Natural killer cell (primary cell): ENCODE data around the gene BDKRB2. TPM values are rescaled to one million over a fixed set of nuclear protein-coding genes. Genes with fewer than 3 reads are reported as not detected.

Experiments
- ATAC-seq, 3 donors: fragments of 150-1000 bp in 2 of 3; fragments of 200-7000 bp in 1 of 3; cut with Tn5 transposase; 1 replicate in 1 of 3; 2 replicates in 2 of 3; pipeline ENCODE4 v1.10.0; 2021; ENCODE audit warnings: mild to moderate bottlenecking in 2 of 3, moderate library complexity in 2 of 3
- DNase-seq, 2 donors: peaks; one replicate each; pipeline versions ENCODE4 v3.0.0 to v3.0.0-alpha.2; 2013 to 2021; ENCODE audit warnings: mixed read lengths in 1 of 2
- H3K27ac ChIP-seq: one replicate; pipeline ENCODE4 v1.5.1; 2013; ENCODE audit warnings: mild to moderate bottlenecking, low read length
- H3K27me3 ChIP-seq: one replicate; pipeline ENCODE4 v1.6.1; 2013; ENCODE audit warnings: low read length; ENCODE audit not compliant: control insufficient read depth, insufficient read depth
- H3K36me3 ChIP-seq: one replicate; pipeline ENCODE4 v1.6.1; 2013; ENCODE audit warnings: low read length; ENCODE audit not compliant: control insufficient read depth, insufficient read depth
- H3K4me1 ChIP-seq: one replicate; pipeline ENCODE4 v1.6.1; 2013; ENCODE audit warnings: low read length; ENCODE audit not compliant: control insufficient read depth, insufficient read depth
- H3K4me3 ChIP-seq: one replicate; pipeline ENCODE4 v1.5.1; 2013; ENCODE audit warnings: low read length
- H3K9me3 ChIP-seq: one replicate; pipeline ENCODE4 v1.6.1; 2013; ENCODE audit warnings: low read length; ENCODE audit not compliant: control insufficient read depth, insufficient read depth
- H3K27ac Mint-ChIP-seq, 2 donors: one replicate each; pipeline ENCODE4 v1.8.0; 2022; ENCODE audit warnings: mild to moderate bottlenecking in 2 of 2, mixed read lengths in 2 of 2, moderate library complexity in 1 of 2
- H3K27me3 Mint-ChIP-seq, 2 donors: one replicate each; pipeline ENCODE4 v1.8.0; 2022; ENCODE audit warnings: low read depth in 2 of 2, mixed read lengths in 2 of 2
- H3K36me3 Mint-ChIP-seq: one replicate; pipeline ENCODE4 v1.8.0; 2022; ENCODE audit warnings: mixed read lengths
- H3K4me1 Mint-ChIP-seq, 2 donors: one replicate each; pipeline ENCODE4 v1.8.0; 2022; ENCODE audit warnings: mixed read lengths in 2 of 2
- H3K4me3 Mint-ChIP-seq: one replicate; pipeline ENCODE4 v1.8.0; 2022; ENCODE audit warnings: mild to moderate bottlenecking, moderate library complexity, mixed read lengths
- H3K9me3 Mint-ChIP-seq, 2 donors: one replicate each; pipeline ENCODE4 v1.8.0; 2022; ENCODE audit warnings: mixed read lengths in 2 of 2
- WGBS: methylation state at CpG from one replicate; pipeline ENCODE4 v1.1.7; 2013; ENCODE audit warnings: missing lambda C conversion rate; ENCODE audit not compliant: insufficient coverage; 5-methylcytosine and 5-hydroxymethylcytosine counted together
- intact Hi-C: fragments of 100-400 bp; cut with micrococcal nuclease; formaldehyde crosslinking; loops from one replicate; pipeline ENCODE4 v1.14.2; 2022
- total RNA-seq, 4 donors: library from RNA; stranded (reverse); fragments of 120-200 nt in 1 of 4; gene quantifications; one replicate each; pipeline versions ENCODE4 v1.2.3 to v1.2.4, GENCODE V29; 2013 to 2022
- TF ChIP-seq, protein P1 (sequence below): fragments of 200-600 bp; IDR thresholded peaks from one replicate; pipeline ENCODE4 v1.8.0; 2022; ENCODE audit warnings: antibody characterized with exemption

Gene BDKRB2
- total RNA-seq, 3 donors from 2014 or later (not counting 1 experiment from before 2014, with no cell fraction given), result not detected

DNA sequence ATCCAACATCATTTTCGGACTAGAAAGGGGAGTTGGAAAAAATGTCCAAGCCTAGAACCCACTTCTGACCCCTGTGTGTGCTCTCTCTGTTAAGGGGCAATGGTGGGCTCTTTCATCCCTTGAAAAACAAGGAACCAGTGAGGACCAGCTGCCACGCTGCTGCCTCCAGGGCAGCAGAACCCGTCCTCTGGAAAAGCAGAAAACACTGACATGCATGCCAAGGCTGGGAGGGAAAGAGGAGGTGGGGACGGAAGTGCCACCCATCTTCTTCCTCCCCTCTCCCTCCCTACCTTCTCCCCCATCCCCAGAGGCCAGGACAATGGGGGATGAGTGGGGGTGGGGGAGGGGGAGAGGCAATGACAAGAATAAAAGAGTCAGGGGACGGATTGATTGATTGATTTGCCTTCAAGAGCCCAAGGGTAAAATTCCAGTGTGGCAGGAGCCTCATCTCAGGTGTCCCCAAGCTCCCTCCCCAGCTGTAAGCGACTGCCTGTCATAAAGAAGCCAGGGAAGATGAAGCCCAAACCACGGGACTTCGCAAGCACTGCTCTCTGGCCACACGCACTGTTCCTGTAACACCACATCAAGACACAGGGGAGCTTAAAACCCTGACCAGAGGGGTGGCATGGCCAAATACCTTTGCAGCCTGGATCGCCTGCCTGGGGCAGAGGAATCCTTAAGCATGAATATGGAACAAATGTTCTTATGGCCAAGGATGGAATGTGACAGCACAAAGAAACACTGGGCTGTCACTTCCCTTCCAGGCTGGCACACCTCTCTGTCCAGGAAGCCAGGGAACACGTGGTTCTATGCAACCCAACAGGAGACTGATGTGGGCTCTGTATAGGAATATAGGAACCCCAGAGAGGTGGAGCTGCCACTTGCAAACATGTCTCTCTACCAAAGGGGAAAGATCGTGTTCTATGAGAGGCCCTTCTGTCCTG is 38.9 kb upstream of the BDKRB2 start:
- no peaks in the 10 kb centered on the region for H3K4me1 Mint-ChIP-seq
- no peaks in the 10 kb centered on the region for H3K9me3 Mint-ChIP-seq
- H3K36me3 Mint-ChIP-seq, result no peaks in the 10 kb centered on the region
- intact Hi-C loops, result no loop called here
- no peak overlapping the region for H3K4me3 ChIP-seq
- H3K4me1 ChIP-seq, result no peaks in the 10 kb centered on the region
- peaks cover 0 to 7% of the 10 kb centered on the region in 2 donors for H3K27me3 Mint-ChIP-seq
- WGBS, result 67% methylated on average over 11 of the region's 12 CpGs
- TF ChIP-seq, protein P1, sequence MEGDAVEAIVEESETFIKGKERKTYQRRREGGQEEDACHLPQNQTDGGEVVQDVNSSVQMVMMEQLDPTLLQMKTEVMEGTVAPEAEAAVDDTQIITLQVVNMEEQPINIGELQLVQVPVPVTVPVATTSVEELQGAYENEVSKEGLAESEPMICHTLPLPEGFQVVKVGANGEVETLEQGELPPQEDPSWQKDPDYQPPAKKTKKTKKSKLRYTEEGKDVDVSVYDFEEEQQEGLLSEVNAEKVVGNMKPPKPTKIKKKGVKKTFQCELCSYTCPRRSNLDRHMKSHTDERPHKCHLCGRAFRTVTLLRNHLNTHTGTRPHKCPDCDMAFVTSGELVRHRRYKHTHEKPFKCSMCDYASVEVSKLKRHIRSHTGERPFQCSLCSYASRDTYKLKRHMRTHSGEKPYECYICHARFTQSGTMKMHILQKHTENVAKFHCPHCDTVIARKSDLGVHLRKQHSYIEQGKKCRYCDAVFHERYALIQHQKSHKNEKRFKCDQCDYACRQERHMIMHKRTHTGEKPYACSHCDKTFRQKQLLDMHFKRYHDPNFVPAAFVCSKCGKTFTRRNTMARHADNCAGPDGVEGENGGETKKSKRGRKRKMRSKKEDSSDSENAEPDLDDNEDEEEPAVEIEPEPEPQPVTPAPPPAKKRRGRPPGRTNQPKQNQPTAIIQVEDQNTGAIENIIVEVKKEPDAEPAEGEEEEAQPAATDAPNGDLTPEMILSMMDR, result no peak
- no peak for DNase-seq
- no peak overlapping the region for H3K4me3 Mint-ChIP-seq
- no peaks in the 10 kb centered on the region for H3K9me3 ChIP-seq
- no peak for ATAC-seq
- no peaks in the 10 kb centered on the region for H3K27me3 ChIP-seq
- no peaks in the 10 kb centered on the region for H3K36me3 ChIP-seq
- no peak overlapping the region for H3K27ac Mint-ChIP-seq
- no peak overlapping the region for H3K27ac ChIP-seq

DNA sequence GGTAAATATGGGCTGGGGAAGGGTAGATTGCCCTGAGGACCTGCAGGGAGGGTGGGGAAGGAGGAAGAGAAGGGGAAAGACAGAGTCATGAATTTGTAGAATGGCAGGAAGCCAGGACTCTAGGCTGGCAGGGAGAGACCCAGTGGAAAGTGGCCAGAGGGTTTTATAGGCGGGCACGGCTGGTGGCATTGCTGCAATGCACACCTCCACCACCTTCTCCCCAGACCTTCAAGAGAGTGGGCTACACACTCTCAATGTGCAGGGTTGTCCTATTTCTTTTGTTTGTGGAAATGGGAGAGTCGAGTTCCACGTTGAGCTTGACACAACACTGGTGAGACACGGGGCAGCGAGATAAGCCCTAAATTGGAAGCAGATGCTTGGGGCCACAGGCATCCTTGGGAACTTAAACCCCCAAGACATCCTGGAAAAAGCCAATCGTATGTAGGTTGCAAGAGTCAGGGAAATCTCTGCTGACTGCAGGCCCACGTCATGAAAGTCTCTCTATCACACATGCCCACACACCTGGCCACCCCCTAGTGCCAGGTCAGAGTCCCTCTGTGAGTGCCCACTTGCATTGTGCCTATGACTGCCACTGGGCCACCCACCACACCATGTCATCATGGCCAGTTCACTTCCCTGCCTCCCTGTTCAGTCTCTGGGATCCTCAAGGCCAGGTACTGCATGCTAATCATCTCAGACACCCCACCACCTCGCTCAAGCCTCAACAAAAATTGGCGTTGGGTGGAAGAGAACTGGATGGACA is 38.0 kb upstream of the BDKRB2 start:
- Histone ChIP-seq H3K9me3 (no peaks in the 10 kb centered on the region), H3K27me3 (no peaks in the 10 kb centered on the region), H3K27ac (no peak overlapping the region), H3K4me1 (no peaks in the 10 kb centered on the region), H3K4me3 (no peak overlapping the region), H3K36me3 (no peaks in the 10 kb centered on the region)
- Mint-ChIP-seq H3K36me3 (no peaks in the 10 kb centered on the region), H3K27me3 (peaks cover 0 to 7% of the 10 kb centered on the region in 2 donors), H3K4me1 (no peaks in the 10 kb centered on the region), H3K9me3 (no peaks in the 10 kb centered on the region), H3K27ac (no peak overlapping the region), H3K4me3 (no peak overlapping the region)
- DNase-seq, result no peak
- no peak for ATAC-seq
- 81% methylated on average over 8 of the region's 10 CpGs for whole genome bisulfite sequencing
- TF ChIP-seq, protein P1, result no peak
- intact Hi-C loops, result no loop called here

DNA sequence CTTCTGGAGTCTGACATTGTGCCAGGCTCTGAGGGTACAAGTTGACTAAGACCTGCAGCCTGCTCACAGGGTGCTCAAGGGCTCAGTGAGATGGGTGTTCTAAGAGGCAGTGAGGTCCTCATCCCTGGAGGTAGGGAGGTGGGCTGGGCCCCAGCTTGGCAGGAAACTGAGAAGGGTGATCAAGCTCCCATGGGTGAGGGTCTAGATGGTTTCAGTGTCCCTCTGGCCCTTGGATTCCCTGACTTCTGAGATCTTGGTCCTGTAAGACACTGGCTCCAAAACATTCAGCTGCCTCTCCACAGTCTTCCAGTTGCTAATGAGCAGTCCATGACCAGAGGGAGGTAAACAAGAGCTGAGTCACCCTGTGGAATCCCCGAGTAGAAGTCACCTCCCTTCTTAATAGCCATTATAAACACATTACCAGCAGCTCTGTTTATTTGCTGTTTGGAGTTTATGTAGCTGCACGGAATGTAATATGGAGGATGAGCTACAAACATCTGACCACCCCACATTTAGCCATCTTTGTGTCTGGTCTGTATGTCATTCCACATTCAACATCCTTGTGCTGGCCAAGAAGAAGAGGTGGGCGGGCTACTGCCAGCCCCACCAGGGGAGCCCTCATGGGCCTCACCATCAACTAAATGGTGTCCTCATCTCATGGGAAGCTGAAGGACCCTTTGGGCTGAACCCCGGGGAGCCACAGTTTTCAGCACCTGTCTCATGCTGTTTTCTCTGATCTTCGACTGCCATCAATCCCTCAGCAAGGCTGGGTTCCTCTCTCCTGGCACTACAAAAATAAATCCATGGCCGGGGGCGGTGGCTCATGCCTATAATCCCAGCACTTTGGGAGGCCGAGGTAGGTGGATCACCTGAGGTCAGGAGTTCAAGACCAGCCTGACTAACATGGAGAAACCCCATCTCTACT is 37.2 kb upstream of the BDKRB2 start:
- intact Hi-C loops, result no loop called here
- H3K27ac Mint-ChIP-seq, result no peak overlapping the region
- H3K27me3 Mint-ChIP-seq, result peaks cover 0 to 7% of the 10 kb centered on the region in 2 donors
- Histone ChIP-seq H3K4me1 (no peaks in the 10 kb centered on the region), H3K36me3 (no peaks in the 10 kb centered on the region), H3K27ac (no peak overlapping the region), H3K4me3 (no peak overlapping the region), H3K9me3 (no peaks in the 10 kb centered on the region), H3K27me3 (no peaks in the 10 kb centered on the region)
- TF ChIP-seq, protein P1, result no peak
- no peaks in the 10 kb centered on the region for H3K4me1 Mint-ChIP-seq
- no peak for ATAC-seq
- H3K4me3 Mint-ChIP-seq, result no peak overlapping the region
- 84% methylated on average over 5 of the region's 8 CpGs for WGBS
- DNase-seq, result no peak
- H3K9me3 Mint-ChIP-seq, result no peaks in the 10 kb centered on the region
- H3K36me3 Mint-ChIP-seq, result no peaks in the 10 kb centered on the region
